Left lung (tissue), 10 donors: ENCODE data around the gene NEDD1. TPM values are rescaled to one million over a fixed set of nuclear protein-coding genes. Genes with fewer than 3 reads are reported as not detected.
A peak's percentile ranks its signal among the peaks of the same experiment; 100 is the strongest.

Experiments used
- ATAC-seq: fragments of 200-7000 bp; cut with Tn5 transposase; one replicate; pipeline ENCODE4 v1.9.1; 2020; ENCODE audit warnings: moderate library complexity
- DNase-seq, 4 donors: peaks; one replicate each; pipeline ENCODE4 v3.0.0-alpha.2; 2013 to 2020
- H3K27ac ChIP-seq, 2 donors: fragments of 200-600 bp; sonication (generic) in 1 of 2; one replicate each; pipeline versions ENCODE4 v1.5.0 to v1.8.0; 2020 to 2021
- H3K27me3 ChIP-seq, 2 donors: fragments of 200-600 bp; sonication (generic) in 1 of 2; one replicate each; pipeline versions ENCODE4 v1.5.0 to v1.8.0; 2020 to 2021
- H3K36me3 ChIP-seq, 2 donors: fragments of 200-600 bp; sonication (generic) in 1 of 2; one replicate each; pipeline versions ENCODE4 v1.5.0 to v1.8.0; 2020 to 2021
- H3K4me1 ChIP-seq, 2 donors: fragments of 200-600 bp; one replicate each; pipeline ENCODE4 v1.8.0; 2021
- H3K4me3 ChIP-seq, 2 donors: fragments of 200-600 bp; sonication (generic) in 1 of 2; one replicate each; pipeline versions ENCODE4 v1.5.0 to v1.8.0; 2020 to 2021; ENCODE audit warnings: mild to moderate bottlenecking in 1 of 2
- H3K9me3 ChIP-seq, 2 donors: fragments of 200-600 bp; sonication (generic) in 1 of 2; one replicate each; pipeline versions ENCODE4 v1.5.0 to v1.8.0; 2020 to 2021
- intact Hi-C, 2 donors: fragments of 100-400 bp; cut with DNase I; formaldehyde crosslinking; loops; one replicate each; pipeline versions ENCODE4 v1.11.2 to v1.14.2; 2022
- polyA plus RNA-seq, 6 donors: library from polyadenylated mRNA; unstranded; fragments of 120-200 nt; gene quantifications; one replicate each; pipeline ENCODE4 v1.2.1, GENCODE V29; 2013; ENCODE audit not compliant: insufficient read length in 6 of 6
- total RNA-seq, 2 donors: library from RNA; stranded (reverse); fragmentation: NEBNext Ultra II Directional; extraction: Animal tissue kit (Norgen Biotek cat#: 25700); gene quantifications; one replicate each; pipeline ENCODE4 v1.2.1, GENCODE V29; 2021
- TF ChIP-seq, protein P1 (sequence below), 2 donors: fragments of 200-600 bp; sonication (generic) in 1 of 2; IDR thresholded peaks; one replicate each; pipeline versions ENCODE4 v1.5.0 to v1.8.0; 2021; ENCODE audit warnings: antibody characterized with exemption in 2 of 2
- donor health status: DM: no; HTN: yes; CAD: no.
- donor health status: DM: no; HTN: no; CAD: no.

The NEDD1 gene
- total and polyA plus RNA-seq, 8 donors, result 16.0 to 33.1 (median 27.4) TPM

DNA sequence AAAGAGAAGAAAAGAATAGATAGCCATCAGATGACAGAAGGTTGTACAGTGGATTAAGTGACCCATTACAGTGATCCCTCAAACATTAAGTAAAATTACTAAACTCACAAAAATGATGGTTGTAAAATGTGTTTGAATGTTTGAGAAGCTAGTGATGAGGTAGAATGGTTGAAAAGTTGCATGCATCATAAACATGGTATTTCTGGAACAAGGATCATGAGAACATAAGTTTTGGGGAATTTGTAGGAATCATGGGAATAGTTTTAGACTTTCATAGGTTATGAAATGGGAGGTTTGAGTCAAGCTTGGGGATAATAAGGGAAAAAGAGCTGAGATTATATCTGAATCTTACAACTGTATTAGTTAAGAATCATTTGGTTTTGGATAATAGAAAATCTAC, 34.1 kb upstream of the NEDD1 start:
- Histone ChIP-seq H3K9me3 (peaks cover 0 to 5% of the 10 kb centered on the region in 2 donors), H3K4me1 (no peaks in the 10 kb centered on the region), H3K36me3 (no peaks in the 10 kb centered on the region), H3K27me3 (no peaks in the 10 kb centered on the region), H3K4me3 (no peak overlapping the region), H3K27ac (no peak overlapping the region)
- no peak for DNase-seq
- TF ChIP-seq, protein P1, sequence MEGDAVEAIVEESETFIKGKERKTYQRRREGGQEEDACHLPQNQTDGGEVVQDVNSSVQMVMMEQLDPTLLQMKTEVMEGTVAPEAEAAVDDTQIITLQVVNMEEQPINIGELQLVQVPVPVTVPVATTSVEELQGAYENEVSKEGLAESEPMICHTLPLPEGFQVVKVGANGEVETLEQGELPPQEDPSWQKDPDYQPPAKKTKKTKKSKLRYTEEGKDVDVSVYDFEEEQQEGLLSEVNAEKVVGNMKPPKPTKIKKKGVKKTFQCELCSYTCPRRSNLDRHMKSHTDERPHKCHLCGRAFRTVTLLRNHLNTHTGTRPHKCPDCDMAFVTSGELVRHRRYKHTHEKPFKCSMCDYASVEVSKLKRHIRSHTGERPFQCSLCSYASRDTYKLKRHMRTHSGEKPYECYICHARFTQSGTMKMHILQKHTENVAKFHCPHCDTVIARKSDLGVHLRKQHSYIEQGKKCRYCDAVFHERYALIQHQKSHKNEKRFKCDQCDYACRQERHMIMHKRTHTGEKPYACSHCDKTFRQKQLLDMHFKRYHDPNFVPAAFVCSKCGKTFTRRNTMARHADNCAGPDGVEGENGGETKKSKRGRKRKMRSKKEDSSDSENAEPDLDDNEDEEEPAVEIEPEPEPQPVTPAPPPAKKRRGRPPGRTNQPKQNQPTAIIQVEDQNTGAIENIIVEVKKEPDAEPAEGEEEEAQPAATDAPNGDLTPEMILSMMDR (IDR thresholded peaks at IDR 0.05), result no peak
- no peak for ATAC-seq
- intact Hi-C loops, result no loop called here

- H3K9me3 ChIP-seq, result peaks cover 0 to 5% of the 10 kb centered on the region in 2 donors
- H3K36me3 ChIP-seq, result no peaks in the 10 kb centered on the region
- H3K4me3 ChIP-seq, result no peak overlapping the region
- H3K27me3 ChIP-seq, result no peaks in the 10 kb centered on the region
- DNase-seq (no peak), ATAC-seq (no peak)
- H3K4me1 ChIP-seq, result no peaks in the 10 kb centered on the region
- H3K27ac ChIP-seq, result no peak overlapping the region
- TF ChIP-seq, protein P1 (IDR thresholded peaks at IDR 0.05), result no peak
- intact Hi-C loops, result no loop called here
Observed at GRCh38 chr12:96874211-96874610, 32.8 kb upstream of the NEDD1 start.

GRCh38 chr12:96876966-96877365, 30.1 kb upstream of the NEDD1 start:
- Histone ChIP-seq H3K4me1 (no peaks in the 10 kb centered on the region), H3K27me3 (no peaks in the 10 kb centered on the region), H3K27ac (no peak overlapping the region), H3K4me3 (no peak overlapping the region), H3K36me3 (no peaks in the 10 kb centered on the region), H3K9me3 (peaks cover 0 to 4% of the 10 kb centered on the region in 2 donors)
- ATAC-seq (no peak), DNase-seq (no peak)
- intact Hi-C loops, result no loop called here
- TF ChIP-seq, protein P1 (IDR thresholded peaks at IDR 0.05), result no peak

DNA sequence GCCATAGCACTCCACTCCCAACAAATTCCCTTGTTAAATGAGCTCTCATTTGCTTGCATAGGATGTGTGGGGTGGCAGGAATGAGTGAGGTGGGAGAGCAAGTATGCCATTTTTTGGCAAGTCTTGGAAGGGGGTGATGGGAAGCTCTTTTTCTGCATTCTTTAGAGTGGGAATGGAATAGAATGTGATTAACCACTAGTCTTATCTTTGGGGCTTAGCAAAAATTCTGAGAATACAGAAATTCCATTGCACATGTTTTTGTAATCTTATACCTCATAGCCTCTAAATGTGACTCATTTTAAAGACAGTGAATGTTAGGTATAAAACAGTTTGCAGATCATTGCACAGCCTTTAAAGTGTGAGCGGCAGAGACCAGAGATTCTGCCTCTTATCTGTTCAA, 28.4 kb upstream of the NEDD1 start:
- Histone ChIP-seq H3K27ac (no peak overlapping the region), H3K36me3 (no peaks in the 10 kb centered on the region), H3K4me1 (no peaks in the 10 kb centered on the region), H3K9me3 (no peaks in the 10 kb centered on the region), H3K27me3 (no peaks in the 10 kb centered on the region), H3K4me3 (no peak overlapping the region)
- no peak for DNase-seq
- no peak for ATAC-seq
- intact Hi-C loops, result no loop called here
- TF ChIP-seq, protein P1 (IDR thresholded peaks at IDR 0.05), result no peak

- H3K4me1 ChIP-seq, result no peaks in the 10 kb centered on the region
- H3K9me3 ChIP-seq, result no peaks in the 10 kb centered on the region
- no peaks in the 10 kb centered on the region for H3K36me3 ChIP-seq
- peak in 1 of 4 donors; percentile 22 for DNase-seq
- H3K4me3 ChIP-seq, result no peak overlapping the region
- no peak for ATAC-seq
- TF ChIP-seq, protein P1 (IDR thresholded peaks at IDR 0.05), result no peak
- intact Hi-C loops, result no loop called here
- no peaks in the 10 kb centered on the region for H3K27me3 ChIP-seq
- H3K27ac ChIP-seq, result no peak overlapping the region
Observed at GRCh38 chr12:96879301-96879700, 27.8 kb upstream of the NEDD1 start.
